IMR-90 (cell line): ENCODE results near the gene SHISA6. TPM values are rescaled to one million over a fixed set of nuclear protein-coding genes. Genes with fewer than 3 reads are reported as not detected.

Experiments used
- ATAC-seq: fragments of 200-7000 bp; cut with Tn5 transposase; 2 replicates; pipeline ENCODE4 v1.9.1; 2020; ENCODE audit warnings: low read depth, mild to moderate bottlenecking, moderate library complexity
- BruUV-seq: library from RNA; stranded (reverse); fragments of 400-500 nt; replicated peaks from 2 replicates; lab custom pipeline; 2021; lab: Mats Ljungman, UMichigan
- CTCF ChIA-PET: fragments of 300-600 bp; formaldehyde crosslinking; extraction: SDS; loops from one replicate; lab custom pipeline; 2021; ENCODE audit warnings: antibody characterized with exemption; lab: Yijun Ruan, JAX
- POLR2A ChIA-PET: fragments of 300-600 bp; sonication (Branson Sonifier 250); formaldehyde crosslinking; loops from one replicate; lab custom pipeline; 2022; ENCODE audit warnings: antibody characterized with exemption; ENCODE audit not compliant: unreplicated experiment; lab: Charles Lee
- DNase-seq: peaks from one replicate; pipeline ENCODE4 v3.0.0; 2013
- H2AFZ ChIP-seq: replicated peaks from 2 replicates; pipeline ENCODE3; 2013; ENCODE audit warnings: low read length, mild to moderate bottlenecking; ENCODE audit not compliant: poor library complexity
- H2AK5ac ChIP-seq: 2 replicates; pipeline ENCODE4 v1.6.1; 2013; ENCODE audit warnings: low read depth, low read length, inconsistent platforms
- H2AK9ac ChIP-seq: replicated peaks from 2 replicates; pipeline ENCODE3; 2013; ENCODE audit warnings: mild to moderate bottlenecking, low read depth, low read length, moderate library complexity; ENCODE audit not compliant: poor library complexity
- H2BK120ac ChIP-seq: 2 replicates; pipeline ENCODE4 v1.6.1; 2013; ENCODE audit warnings: low read depth, low read length, inconsistent platforms
- H2BK15ac ChIP-seq: 3 replicates; pipeline ENCODE4 v1.6.1; 2013; ENCODE audit warnings: low read depth, low read length, inconsistent platforms
- H2BK20ac ChIP-seq: 2 replicates; pipeline ENCODE4 v1.6.1; 2013; ENCODE audit warnings: low read depth, mild to moderate bottlenecking, inconsistent platforms, low read length, moderate library complexity
- H2BK5ac ChIP-seq: 2 replicates; pipeline ENCODE4 v1.6.1; 2013; ENCODE audit warnings: mild to moderate bottlenecking, low read depth, low read length, inconsistent platforms; ENCODE audit not compliant: poor library complexity, severe bottlenecking
- H3K14ac ChIP-seq: replicated peaks from 2 replicates; pipeline ENCODE4 v1.6.1; 2013; ENCODE audit warnings: low read depth, low read length, inconsistent platforms
- H3K18ac ChIP-seq: 2 replicates; pipeline ENCODE4 v1.6.1; 2013; ENCODE audit warnings: low read depth, low read length, control low read depth
- H3K23ac ChIP-seq: 2 replicates; pipeline ENCODE4 v1.6.1; 2013; ENCODE audit warnings: low read depth, low read length, inconsistent platforms
- H3K27ac ChIP-seq: 2 replicates; pipeline ENCODE4 v1.5.1; 2013; ENCODE audit warnings: mild to moderate bottlenecking, control low read depth, low read length; ENCODE audit not compliant: insufficient read depth
- H3K27me3 ChIP-seq: 2 replicates; pipeline ENCODE4 v1.6.1; 2013; ENCODE audit warnings: low read length; ENCODE audit not compliant: control insufficient read depth, insufficient read depth
- H3K36me3 ChIP-seq: 2 replicates; pipeline ENCODE4 v1.6.1; 2013; ENCODE audit warnings: low read length, mixed read lengths; ENCODE audit not compliant: control insufficient read depth, insufficient read depth
- H3K4ac ChIP-seq: 2 replicates; pipeline ENCODE4 v1.6.1; 2013; ENCODE audit warnings: low read depth, low read length, inconsistent platforms
- H3K4me1 ChIP-seq: 2 replicates; pipeline ENCODE4 v1.6.1; 2013; ENCODE audit warnings: low read length, mixed read lengths; ENCODE audit not compliant: control insufficient read depth, insufficient read depth
- H3K4me2 ChIP-seq: 2 replicates; pipeline ENCODE4 v1.6.1; 2013; ENCODE audit warnings: low read depth, mild to moderate bottlenecking, control low read depth, low read length, moderate library complexity
- H3K4me3 ChIP-seq: 2 replicates; pipeline ENCODE4 v1.5.1; 2013; ENCODE audit warnings: low read depth, mild to moderate bottlenecking, control low read depth, low read length, moderate library complexity; ENCODE audit not compliant: insufficient read depth
- H3K56ac ChIP-seq: 2 replicates; pipeline ENCODE4 v1.6.1; 2013; ENCODE audit warnings: low read length, inconsistent platforms; ENCODE audit not compliant: insufficient read depth; ENCODE audit errors: extremely low read depth
- H3K79me1 ChIP-seq, 2 experiments: 2 replicates each; pipeline ENCODE4 v1.6.1; 2013; ENCODE audit warnings: low read length in 2 of 2, inconsistent platforms in 1 of 2, low read depth in 1 of 2
- H3K9ac ChIP-seq: 2 replicates; pipeline ENCODE4 v1.6.1; 2013; ENCODE audit warnings: low read depth, low read length, control low read depth
- H3K9me1 ChIP-seq: 2 replicates; pipeline ENCODE4 v1.6.1; 2013; ENCODE audit warnings: low read length, inconsistent platforms; ENCODE audit not compliant: insufficient read depth
- H3K9me3 ChIP-seq: 2 replicates; pipeline ENCODE4 v1.6.1; 2013; ENCODE audit warnings: low read length; ENCODE audit not compliant: control insufficient read depth, insufficient read depth
- H4K20me1 ChIP-seq: 2 replicates; pipeline ENCODE4 v1.6.1; 2013; ENCODE audit warnings: low read length, inconsistent platforms; ENCODE audit not compliant: insufficient read depth
- H4K5ac ChIP-seq: 2 replicates; pipeline ENCODE4 v1.6.1; 2013; ENCODE audit warnings: mild to moderate bottlenecking, low read depth, low read length, control low read depth
- H4K8ac ChIP-seq, 2 experiments: 2 replicates each; pipeline ENCODE4 v1.6.1; 2013; ENCODE audit warnings: low read depth in 2 of 2, low read length in 2 of 2, control low read depth in 1 of 2, inconsistent platforms in 1 of 2
- H4K91ac ChIP-seq: 2 replicates; pipeline ENCODE4 v1.6.1; 2013; ENCODE audit warnings: low read depth, low read length, inconsistent platforms; ENCODE audit not compliant: insufficient read depth
- BHLHE40 ChIP-seq: fragments of 150-350 bp; IDR thresholded peaks from 2 replicates; pipeline ENCODE4 v1.6.1; 2016; ENCODE audit warnings: mild to moderate bottlenecking, low read depth, low read length
- CEBPB ChIP-seq: IDR thresholded peaks from 2 replicates; pipeline ENCODE4 v1.6.1; 2012; ENCODE audit warnings: low read depth, low read length, improper control_type of control experiment
- FOS ChIP-seq: fragments of 150-350 bp; IDR thresholded peaks from 2 replicates; pipeline ENCODE4 v1.6.1; 2016; ENCODE audit warnings: low read depth, low read length
- MAZ ChIP-seq: IDR thresholded peaks from 2 replicates; pipeline ENCODE4 v1.6.1; 2012; ENCODE audit warnings: low read depth, mild to moderate bottlenecking, low read length, improper control_type of control experiment, moderate library complexity, borderline replicate concordance
- MXI1 ChIP-seq: IDR thresholded peaks from 2 replicates; pipeline ENCODE4 v1.6.1; 2012; ENCODE audit warnings: low read depth, mild to moderate bottlenecking, low read length, moderate library complexity, borderline replicate concordance
- NFE2L2 ChIP-seq: fragments of 150-350 bp; IDR thresholded peaks from 2 replicates; pipeline ENCODE4 v1.6.1; 2016; ENCODE audit warnings: low read depth, mild to moderate bottlenecking, low read length
- RAD21 ChIP-seq: IDR thresholded peaks from 2 replicates; pipeline ENCODE4 v1.6.1; 2012; ENCODE audit warnings: low read length, improper control_type of control experiment
- RCOR1 ChIP-seq: IDR thresholded peaks from 2 replicates; pipeline ENCODE4 v1.6.1; 2012; ENCODE audit warnings: mild to moderate bottlenecking, low read length, improper control_type of control experiment; ENCODE audit not compliant: insufficient replicate concordance
- WGBS, 2 experiments: methylation state at CpG; one replicate each; pipeline versions ENCODE4 v1.1.5 to v1.1.7; 2013; ENCODE audit warnings: missing lambda C conversion rate in 2 of 2; ENCODE audit not compliant: insufficient read length in 1 of 2; ENCODE audit errors: extremely low coverage in 2 of 2; 5-methylcytosine and 5-hydroxymethylcytosine counted together
- dilution Hi-C: fragments of 300-500 bp; cut with HindIII; formaldehyde crosslinking; loops from one replicate; pipeline ENCODE4 v1.14.3; 2018; ENCODE audit warnings: low sequenced_read_pairs; ENCODE audit not compliant: unreplicated experiment
- in situ Hi-C: fragments of 300-500 bp; cut with MboI; formaldehyde crosslinking; loops from 3 replicates; pipeline ENCODE4 v1.14.3; 2019; ENCODE audit warnings: low sequenced_read_pairs, inconsistent platforms, mixed read lengths
- intact Hi-C: fragments of 100-400 bp; cut with micrococcal nuclease; formaldehyde crosslinking; loops from 2 replicates; pipeline ENCODE4 v1.10.0; 2022
- polyA plus RNA-seq, 3 experiments: library from polyadenylated mRNA; depleted of rRNA; stranded (reverse); fragments of >200 nt; gene quantifications; 2 replicates each; pipeline ENCODE4 v1.2.3, GENCODE V29; 2012; ENCODE audit warnings: low replicate concordance in 1 of 3
- total RNA-seq: library from RNA; depleted of rRNA; stranded (reverse); fragments of >200 nt; gene quantifications from 2 replicates; pipeline ENCODE4 v1.2.3, GENCODE V29; 2012

SHISA6 gene
- total and polyA plus RNA-seq, 2 of the 4 experiments (the other 2 are of a cell fraction): not detected

DNA sequence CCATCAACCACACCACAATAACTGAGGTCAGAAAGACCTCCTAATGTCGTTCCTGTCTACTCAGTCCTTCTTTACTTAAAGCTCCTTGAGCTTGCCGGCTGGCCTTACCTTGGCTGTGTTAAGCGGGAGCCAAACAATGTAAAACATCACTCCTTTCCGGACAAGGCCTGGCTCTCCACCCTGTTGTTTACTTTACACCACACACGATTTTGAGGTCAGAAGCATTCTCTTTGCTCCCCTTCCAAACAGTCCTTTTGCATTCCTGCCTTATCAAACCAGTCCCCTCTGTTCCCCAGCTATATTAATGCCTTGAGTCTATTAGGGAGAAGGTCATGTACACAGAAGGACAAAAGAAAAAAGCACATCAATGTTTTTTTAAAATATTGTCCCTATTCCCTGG, 19.3 kb upstream of the SHISA6 start:
- Histone ChIP-seq H4K20me1 (no peaks in the 10 kb centered on the region), H2AK9ac (no peak overlapping the region), H4K5ac (no peak overlapping the region), H2BK120ac (no peak overlapping the region), H2BK5ac (no peak overlapping the region), H3K14ac (no peak overlapping the region), H3K18ac (no peak overlapping the region), H3K4ac (no peak overlapping the region), H4K8ac (no peak overlapping the region), H3K9ac (no peak overlapping the region), H2AFZ (no peak overlapping the region), H3K27ac (no peak overlapping the region), H3K4me1 (no peaks in the 10 kb centered on the region), H2BK15ac (no peak overlapping the region), H3K23ac (no peak overlapping the region), H3K9me1 (no peaks in the 10 kb centered on the region), H3K27me3 (no peaks in the 10 kb centered on the region), H4K91ac (no peak overlapping the region), H3K9me3 (peaks cover 25% of the 10 kb centered on the region), H3K79me1 (no peaks in the 10 kb centered on the region), H3K56ac (no peak overlapping the region), H3K4me3 (no peak overlapping the region), H3K4me2 (no peak overlapping the region), H3K36me3 (no peaks in the 10 kb centered on the region), H2AK5ac (no peak overlapping the region), H2BK20ac (no peak overlapping the region)
- intact Hi-C loops: no loop called here
- dilution Hi-C loops: no loop called here
- ATAC-seq: no peak
- no peak for DNase-seq
- WGBS, 2 experiments: no CpG with 5 or more reads among the region's 5 CpGs
- BruUV-seq: no TSS peak
- POLR2A ChIA-PET: no interaction called here
- in situ Hi-C loops: no loop called here
- TF ChIP-seq FOS: no peak
- TF ChIP-seq BHLHE40: no peak
- TF ChIP-seq RAD21: no peak
- TF ChIP-seq NFE2L2: no peak
- TF ChIP-seq RCOR1: no peak
- TF ChIP-seq MXI1: no peak
- no peak for TF ChIP-seq CEBPB
- TF ChIP-seq MAZ: no peak
- CTCF ChIA-PET: no interaction called here
